GM12878 (cell line): ENCODE results near the gene UBL4A. TPM values are rescaled to one million over a fixed set of nuclear protein-coding genes. Genes with fewer than 3 reads are reported as not detected.

ENCODE experiments used
- ATAC-seq: fragments of 200-7000 bp; cut with Tn5 transposase; 3 replicates; pipeline ENCODE4 v1.9.1; 2020; ENCODE audit warnings: mild to moderate bottlenecking, moderate library complexity
- BruUV-seq: library from RNA; stranded (reverse); fragments of 400-500 nt; replicated peaks from 2 replicates; lab custom pipeline; 2021; lab: Mats Ljungman, UMichigan
- CTCF ChIA-PET: fragments of 300-600 bp; sonication (Branson Sonifier 250); formaldehyde crosslinking; extraction: SDS; loops from one replicate; lab custom pipeline; 2021; ENCODE audit warnings: inconsistent platforms; lab: Yijun Ruan, JAX
- POLR2A ChIA-PET: fragments of 350-600 bp; formaldehyde crosslinking; extraction: SDS; loops from one replicate; lab custom pipeline; 2021; ENCODE audit warnings: inconsistent platforms; lab: Charles Lee
- RAD21 ChIA-PET: fragments of 300-600 bp; sonication (Branson Sonifier 250); formaldehyde crosslinking; loops from one replicate; lab custom pipeline; 2023; ENCODE audit warnings: antibody characterized with exemption; ENCODE audit not compliant: unreplicated experiment; lab: Charles Lee
- SMC1A ChIA-PET: fragments of 300-600 bp; sonication (Branson Sonifier 250); formaldehyde crosslinking; loops from one replicate; lab custom pipeline; 2023; ENCODE audit not compliant: unreplicated experiment, uncharacterized antibody; lab: Charles Lee
- DNase-seq: peaks from one replicate; pipeline ENCODE4 v3.0.0-alpha.2; 2011; ENCODE audit warnings: low read depth, low spot score
- FAIRE-seq: peaks from 3 replicates; lab custom pipeline; 2011; peaks lifted over from hg19 to GRCh38; lab: Jason Lieb, UNC
- H2AFZ ChIP-seq: 2 replicates; pipeline ENCODE4 v1.6.0; 2011; ENCODE audit warnings: low read depth, low read length, control low read depth; ENCODE audit not compliant: control insufficient read depth
- H3K27ac ChIP-seq: 2 replicates; pipeline ENCODE4 v1.5.1; 2011; ENCODE audit warnings: control low read depth; ENCODE audit not compliant: control insufficient read depth, insufficient read depth
- H3K27me3 ChIP-seq, 2 experiments: replicated peaks in 1 of 2; 2 replicates each; pipeline versions ENCODE4 v1.6.0 to v1.6.1; 2011; ENCODE audit warnings: low read length in 1 of 2; ENCODE audit not compliant: control insufficient read depth in 2 of 2, insufficient read depth in 2 of 2
- H3K36me3 ChIP-seq, 2 experiments: 2 replicates each; pipeline ENCODE4 v1.5.1; 2011; ENCODE audit warnings: low read length in 1 of 2; ENCODE audit not compliant: control insufficient read depth in 2 of 2, insufficient read depth in 2 of 2
- H3K4me1 ChIP-seq: 2 replicates; pipeline ENCODE4 v1.6.1; 2011; ENCODE audit warnings: mild to moderate bottlenecking, low read length, moderate library complexity, mixed read lengths; ENCODE audit not compliant: control insufficient read depth, insufficient read depth
- H3K4me2 ChIP-seq: 2 replicates; pipeline ENCODE4 v1.6.0; 2011; ENCODE audit warnings: control low read depth; ENCODE audit not compliant: control insufficient read depth, insufficient read depth
- H3K4me3 ChIP-seq: fragments of 200-600 bp; sonication (generic); 2 replicates; pipeline ENCODE4 v1.5.1; 2016
- H3K79me2 ChIP-seq: 2 replicates; pipeline ENCODE4 v1.6.0; 2011; ENCODE audit warnings: low read length; ENCODE audit not compliant: control insufficient read depth, insufficient read depth
- H3K9ac ChIP-seq: 2 replicates; pipeline ENCODE4 v1.8.0; 2011; ENCODE audit warnings: low read length, control low read depth, mixed read lengths; ENCODE audit not compliant: control insufficient read depth, insufficient read depth
- H3K9me3 ChIP-seq: replicated peaks from 3 replicates; pipeline ENCODE4 v1.5.1; 2011; ENCODE audit warnings: mild to moderate bottlenecking, low read length; ENCODE audit not compliant: control insufficient read depth, insufficient read depth
- H4K20me1 ChIP-seq: 2 replicates; pipeline ENCODE4 v1.6.0; 2011; ENCODE audit not compliant: control insufficient read depth, insufficient read depth
- BHLHE40 ChIP-seq, 2 experiments: fragments of 450-650 bp in 1 of 2; IDR thresholded peaks; 2 replicates each; pipeline ENCODE4 v1.6.1; 2011 to 2017; ENCODE audit warnings: low read depth in 2 of 2, borderline replicate concordance in 1 of 2, improper control_type of control experiment in 1 of 2, low read length in 1 of 2, mild to moderate bottlenecking in 1 of 2
- HCFC1 ChIP-seq: fragments of 150-350 bp; IDR thresholded peaks from 2 replicates; pipeline ENCODE4 v1.6.1; 2014; ENCODE audit warnings: low read length
- NBN ChIP-seq: fragments of 450-650 bp; IDR thresholded peaks from 2 replicates; pipeline ENCODE4 v1.6.1; 2016
- NFYA ChIP-seq: IDR thresholded peaks from 2 replicates; pipeline ENCODE4 v1.6.1; 2011; ENCODE audit warnings: low read depth, mild to moderate bottlenecking, low read length, improper control_type of control experiment, borderline replicate concordance
- RAD21 ChIP-seq: IDR thresholded peaks from 2 replicates; pipeline ENCODE4 v1.6.1; 2011; ENCODE audit warnings: mild to moderate bottlenecking, low read depth, low read length, moderate library complexity; ENCODE audit not compliant: insufficient read depth
- RBBP5 ChIP-seq: fragments of 200-600 bp; sonication (generic); conservative IDR thresholded peaks from 2 replicates; pipeline ENCODE4 v1.6.1; 2016
- SMAD1 ChIP-seq: fragments of 450-650 bp; IDR thresholded peaks from 2 replicates; pipeline ENCODE4 v1.6.1; 2018; ENCODE audit warnings: mild to moderate bottlenecking, low read depth; ENCODE audit not compliant: partially characterized antibody
- ZBED1 ChIP-seq: IDR thresholded peaks from 2 replicates; pipeline ENCODE4 v1.6.1; 2016; ENCODE audit warnings: borderline replicate concordance
- WGBS: methylation state at CpG from one replicate; pipeline ENCODE4 v1.1.6; 2016; ENCODE audit warnings: low lambda C conversion rate; ENCODE audit not compliant: insufficient replicate concordance, insufficient coverage; ENCODE audit errors: missing lambda C conversion rate; 5-methylcytosine and 5-hydroxymethylcytosine counted together
- in situ Hi-C: fragments of 300-500 bp; cut with MboI; formaldehyde crosslinking; loops from 9 replicates; pipeline ENCODE4 v1.14.3; 2018; ENCODE audit warnings: mixed read lengths
- intact Hi-C: fragments of 100-400 bp; cut with micrococcal nuclease; formaldehyde crosslinking; loops from one replicate; pipeline ENCODE4 v1.14.2; 2022; ENCODE audit not compliant: unreplicated experiment
- polyA plus RNA-seq, 11 experiments: library from polyadenylated mRNA; depleted of rRNA in 4 of 11; unstranded in 6 of 11; stranded (reverse) in 5 of 11; fragments of >200 nt; fragmentation: Nextera tagmentation in 4 of 11; fragmentation: Illumina TruSeq in 1 of 11; extraction: Ambion mirVana in 4 of 11; extraction: Trizol in 1 of 11; gene quantifications; 1 replicate in 1 of 11; 2 replicates in 10 of 11; pipeline versions ENCODE4 v1.2.1 to v1.2.3, GENCODE V29; 2011 to 2016; ENCODE audit warnings: inconsistent platforms in 2 of 11, missing spikeins in 2 of 11, low read depth in 1 of 11
- total RNA-seq, 4 experiments: library from RNA; depleted of rRNA in 3 of 4; stranded (reverse); fragments of >200 nt in 3 of 4; fragmentation: Illumina TruSeq in 1 of 4; extraction: Trizol in 1 of 4; gene quantifications; 2 replicates each; pipeline versions ENCODE4 v1.2.1 to v1.2.3, GENCODE V29; 2013 to 2021
- TF ChIP-seq, protein P1 (sequence below): fragments of 450-650 bp; IDR thresholded peaks from 2 replicates; pipeline ENCODE4 v1.6.1; 2018; ENCODE audit warnings: borderline replicate concordance, mild to moderate bottlenecking; ENCODE audit not compliant: partially characterized antibody

Gene UBL4A
- total and polyA plus RNA-seq, 10 of the 15 experiments (the other 5 are each of a cell fraction or from before 2014, with no cell fraction given) = 4.2 to 49.9 (median 34.0) TPM

DNA sequence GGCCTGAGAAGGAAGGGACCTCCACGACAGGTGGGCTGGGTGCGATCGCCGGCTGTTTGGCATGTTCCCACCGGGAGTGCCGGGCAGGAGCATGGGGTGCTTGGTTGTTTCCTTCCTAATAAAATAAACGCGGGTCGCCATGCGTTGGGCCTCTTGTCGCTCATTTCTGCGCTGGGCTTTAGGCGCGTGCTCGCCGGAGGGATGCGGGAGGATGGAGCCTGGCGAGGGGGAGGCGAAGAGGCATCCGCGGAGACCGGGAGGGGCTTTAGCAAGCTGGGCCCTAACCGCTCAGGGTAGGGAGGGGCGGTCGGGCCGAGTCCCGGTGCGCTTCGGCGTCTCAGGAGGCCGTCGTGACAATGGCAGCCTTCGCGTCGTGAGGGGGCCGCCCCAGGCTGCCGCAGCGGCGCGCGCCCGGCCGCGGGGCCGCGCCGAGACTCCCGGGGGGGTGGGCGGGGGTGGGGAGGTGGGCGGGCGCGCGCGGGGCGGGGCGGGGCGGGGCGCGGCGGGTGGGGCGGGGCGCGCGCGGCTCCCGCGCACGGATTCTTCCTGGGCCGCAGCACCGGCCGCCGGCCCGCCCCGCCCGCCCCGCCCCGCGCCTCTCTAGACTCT lies 49.9 kb downstream of the UBL4A start (continued):
- no peak for TF ChIP-seq HCFC1
- TF ChIP-seq RAD21 = no peak
- no peak for TF ChIP-seq NFYA
- TF ChIP-seq BHLHE40 (IDR thresholded peaks at IDR 0.05; ENCODE audit: borderline replicate concordance in 1 of 2, low read depth in 2 of 2, low read length in 1 of 2) = no peak
- TF ChIP-seq, protein P1, sequence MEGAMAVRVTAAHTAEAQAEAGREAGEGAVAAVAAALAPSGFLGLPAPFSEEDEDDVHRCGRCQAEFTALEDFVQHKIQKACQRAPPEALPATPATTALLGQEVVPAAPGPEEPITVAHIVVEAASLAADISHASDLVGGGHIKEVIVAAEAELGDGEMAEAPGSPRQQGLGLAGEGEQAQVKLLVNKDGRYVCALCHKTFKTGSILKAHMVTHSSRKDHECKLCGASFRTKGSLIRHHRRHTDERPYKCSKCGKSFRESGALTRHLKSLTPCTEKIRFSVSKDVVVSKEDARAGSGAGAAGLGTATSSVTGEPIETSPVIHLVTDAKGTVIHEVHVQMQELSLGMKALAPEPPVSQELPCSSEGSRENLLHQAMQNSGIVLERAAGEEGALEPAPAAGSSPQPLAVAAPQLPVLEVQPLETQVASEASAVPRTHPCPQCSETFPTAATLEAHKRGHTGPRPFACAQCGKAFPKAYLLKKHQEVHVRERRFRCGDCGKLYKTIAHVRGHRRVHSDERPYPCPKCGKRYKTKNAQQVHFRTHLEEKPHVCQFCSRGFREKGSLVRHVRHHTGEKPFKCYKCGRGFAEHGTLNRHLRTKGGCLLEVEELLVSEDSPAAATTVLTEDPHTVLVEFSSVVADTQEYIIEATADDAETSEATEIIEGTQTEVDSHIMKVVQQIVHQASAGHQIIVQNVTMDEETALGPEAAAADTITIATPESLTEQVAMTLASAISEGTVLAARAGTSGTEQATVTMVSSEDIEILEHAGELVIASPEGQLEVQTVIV = no peak
- TF ChIP-seq, all 136 proteins: peak for 0

DNA sequence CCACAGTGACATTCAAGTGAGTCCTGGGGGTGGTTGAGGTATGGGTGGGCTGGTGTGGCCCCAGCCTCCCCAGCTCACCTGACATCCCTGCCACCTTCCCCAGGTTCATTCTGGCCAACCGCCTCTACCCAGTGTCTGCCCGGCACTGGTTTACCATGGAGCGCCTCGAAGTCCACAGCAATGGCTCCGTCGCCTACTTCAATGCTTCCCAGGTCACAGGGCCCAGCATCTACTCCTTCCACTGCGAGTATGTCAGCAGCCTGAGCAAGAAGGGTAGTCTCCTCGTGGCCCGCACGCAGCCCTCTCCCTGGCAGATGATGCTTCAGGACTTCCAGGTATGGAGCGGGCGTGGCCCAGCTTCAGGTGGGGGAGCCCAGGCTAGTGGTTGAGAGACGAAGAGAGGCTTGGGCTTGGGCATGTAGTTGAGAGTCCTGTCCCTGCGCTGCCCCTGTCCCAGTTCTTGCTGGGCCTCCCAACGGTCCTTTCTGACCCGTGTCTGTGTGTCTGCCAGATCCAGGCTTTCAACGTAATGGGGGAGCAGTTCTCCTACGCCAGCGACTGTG lies 51.2 kb downstream of the UBL4A start:
- POLR2A ChIA-PET = interaction anchor here (0.5 kb wide), 2 partner anchors 46 to 57 kb away, joined by 3 to 6 read pairs; no protein-coding TSS in a partner anchor

More for the DNA sequence above, 51.2 kb downstream of the UBL4A start:
- H3K4me3 ChIP-seq = no peak overlapping the region
- BruUV-seq = no TSS peak
- ChIA-PET SMC1A (no interaction called here), RAD21 (no interaction called here), CTCF (no interaction called here)
- intact Hi-C loops (loop anchor here (5.0 kb wide), 2 partner anchors 38 to 42 kb away; partner anchors contain the start of genes LAGE3 and RPL10), in situ Hi-C loops (no loop called here)
- DNase-seq = no peak
- H3K9me3 ChIP-seq = no peaks in the 10 kb centered on the region; the same call in 2 of the 3 replicates
- H3K27ac ChIP-seq = no peak overlapping the region
- H3K27me3 ChIP-seq = no peaks in the 10 kb centered on the region
- TF ChIP-seq NBN (no peak), RBBP5 (no peak), ZBED1 (no peak), SMAD1 (no peak)
- no peaks in the 10 kb centered on the region for H3K4me1 ChIP-seq
- no peak for FAIRE-seq
- H2AFZ ChIP-seq = no peak overlapping the region
- H3K9ac ChIP-seq = no peak overlapping the region
- no peaks in the 10 kb centered on the region for H4K20me1 ChIP-seq
- ATAC-seq = no peak
- H3K4me2 ChIP-seq = no peak overlapping the region
- peaks cover 0 to 2% of the 10 kb centered on the region in 2 experiments; a peak in 1 of 4 replicates for H3K36me3 ChIP-seq
- 88% methylated on average over 19 of the region's 19 CpGs for WGBS
- H3K79me2 ChIP-seq = peaks cover 21% of the 10 kb centered on the region
